ENCODE results near the gene METTL8.

METTL8 gene

DNA sequence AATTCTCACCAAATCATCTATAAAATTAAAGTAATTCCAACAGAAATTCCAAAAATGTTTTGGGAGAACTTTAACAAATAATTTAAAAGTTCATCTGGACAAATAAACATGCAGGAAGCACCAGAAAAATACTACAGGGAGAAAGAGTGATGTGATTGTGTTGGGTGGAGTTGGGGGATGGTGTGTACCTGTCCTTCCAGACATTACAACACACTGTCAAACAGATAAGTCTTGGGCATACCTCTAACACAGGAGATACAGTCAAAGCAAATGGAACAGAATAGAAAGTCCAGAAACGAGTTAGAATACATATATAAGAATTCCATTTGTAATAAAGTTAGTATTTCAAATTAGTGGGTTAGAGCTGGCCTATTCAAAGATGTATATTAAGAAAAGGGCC lies 22.6 kb downstream of the METTL8 start:
- DNase-seq (ENCODE audit: low read depth, low spot score) = no peak
- TF ChIP-seq, protein P1, sequence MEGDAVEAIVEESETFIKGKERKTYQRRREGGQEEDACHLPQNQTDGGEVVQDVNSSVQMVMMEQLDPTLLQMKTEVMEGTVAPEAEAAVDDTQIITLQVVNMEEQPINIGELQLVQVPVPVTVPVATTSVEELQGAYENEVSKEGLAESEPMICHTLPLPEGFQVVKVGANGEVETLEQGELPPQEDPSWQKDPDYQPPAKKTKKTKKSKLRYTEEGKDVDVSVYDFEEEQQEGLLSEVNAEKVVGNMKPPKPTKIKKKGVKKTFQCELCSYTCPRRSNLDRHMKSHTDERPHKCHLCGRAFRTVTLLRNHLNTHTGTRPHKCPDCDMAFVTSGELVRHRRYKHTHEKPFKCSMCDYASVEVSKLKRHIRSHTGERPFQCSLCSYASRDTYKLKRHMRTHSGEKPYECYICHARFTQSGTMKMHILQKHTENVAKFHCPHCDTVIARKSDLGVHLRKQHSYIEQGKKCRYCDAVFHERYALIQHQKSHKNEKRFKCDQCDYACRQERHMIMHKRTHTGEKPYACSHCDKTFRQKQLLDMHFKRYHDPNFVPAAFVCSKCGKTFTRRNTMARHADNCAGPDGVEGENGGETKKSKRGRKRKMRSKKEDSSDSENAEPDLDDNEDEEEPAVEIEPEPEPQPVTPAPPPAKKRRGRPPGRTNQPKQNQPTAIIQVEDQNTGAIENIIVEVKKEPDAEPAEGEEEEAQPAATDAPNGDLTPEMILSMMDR (IDR thresholded peaks at IDR 0.05; ENCODE audit: insufficient read depth, low read length, missing control alignments) = no peak
- POLR2A ChIA-PET = no interaction called here
- H3K4me3 ChIP-seq (ENCODE audit: low read depth, low read length) = no peak overlapping the region
- CTCF ChIA-PET = interaction anchor here (0.9 to 2.6 kb wide), 3 partner anchors 252 to 439 kb away, joined by 3 to 16 read pairs (median 3); no protein-coding TSS in a partner anchor

DNA sequence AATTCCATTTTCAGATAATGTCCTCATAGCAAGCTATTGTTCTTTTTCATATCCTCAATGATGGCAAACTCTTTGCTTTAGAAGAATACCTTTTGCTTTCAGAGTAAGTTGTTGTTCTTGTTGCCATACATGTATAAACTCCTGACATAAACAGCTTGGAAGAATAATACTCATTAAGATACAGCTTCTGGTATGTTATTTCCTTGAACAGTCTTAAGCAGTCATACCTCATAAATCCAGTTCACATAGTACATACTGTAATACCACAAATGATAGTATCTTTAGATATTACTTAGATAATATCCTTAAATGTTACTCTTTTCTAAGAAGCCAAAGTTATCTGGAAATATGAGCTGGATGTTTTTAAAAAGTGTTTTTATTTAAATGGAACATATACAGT lies 23.2 kb downstream of the METTL8 start:
- ChIA-PET POLR2A (no interaction called here), CTCF (interaction anchor here (0.9 to 2.6 kb wide), 7 partner anchors 13 to 481 kb away, joined by 3 to 16 read pairs (median 4); no protein-coding TSS in a partner anchor)

DNA sequence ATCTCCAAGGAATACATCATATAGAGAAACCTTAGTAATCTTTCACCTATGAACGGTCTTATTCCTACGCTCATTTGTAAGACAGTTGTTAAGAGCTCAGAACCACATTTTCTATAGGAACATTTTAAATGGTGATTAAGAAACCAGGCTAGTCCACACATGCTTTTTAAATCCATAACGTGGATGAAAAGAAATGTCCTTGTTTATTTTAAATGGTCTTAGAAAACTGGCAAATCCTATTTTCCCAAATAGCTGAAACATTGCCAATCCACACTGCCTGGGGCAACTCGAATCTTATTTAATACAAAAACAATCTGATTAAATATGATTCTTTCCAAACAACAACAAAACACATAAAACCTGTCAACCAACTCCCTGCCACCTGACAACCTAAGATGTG lies 23.7 kb downstream of the METTL8 start:
- no peak overlapping the region for H3K4me3 ChIP-seq (ENCODE audit: low read depth, low read length)
- POLR2A ChIA-PET = no interaction called here
- DNase-seq (ENCODE audit: low read depth, low spot score) = no peak
- TF ChIP-seq, protein P1 (IDR thresholded peaks at IDR 0.05; ENCODE audit: insufficient read depth, low read length, missing control alignments) = no peak
- CTCF ChIA-PET = interaction anchor here (0.6 to 2.6 kb wide), 9 partner anchors 12 to 481 kb away, joined by 3 to 16 read pairs (median 4); no protein-coding TSS in a partner anchor

More for the DNA sequence above, 23.2 kb downstream of the METTL8 start:
- no peak overlapping the region for H3K4me3 ChIP-seq (ENCODE audit: low read depth, low read length)
- TF ChIP-seq, protein P1 (IDR thresholded peaks at IDR 0.05; ENCODE audit: insufficient read depth, low read length, missing control alignments) = no peak
- no peak for DNase-seq (ENCODE audit: low read depth, low spot score)

DNA sequence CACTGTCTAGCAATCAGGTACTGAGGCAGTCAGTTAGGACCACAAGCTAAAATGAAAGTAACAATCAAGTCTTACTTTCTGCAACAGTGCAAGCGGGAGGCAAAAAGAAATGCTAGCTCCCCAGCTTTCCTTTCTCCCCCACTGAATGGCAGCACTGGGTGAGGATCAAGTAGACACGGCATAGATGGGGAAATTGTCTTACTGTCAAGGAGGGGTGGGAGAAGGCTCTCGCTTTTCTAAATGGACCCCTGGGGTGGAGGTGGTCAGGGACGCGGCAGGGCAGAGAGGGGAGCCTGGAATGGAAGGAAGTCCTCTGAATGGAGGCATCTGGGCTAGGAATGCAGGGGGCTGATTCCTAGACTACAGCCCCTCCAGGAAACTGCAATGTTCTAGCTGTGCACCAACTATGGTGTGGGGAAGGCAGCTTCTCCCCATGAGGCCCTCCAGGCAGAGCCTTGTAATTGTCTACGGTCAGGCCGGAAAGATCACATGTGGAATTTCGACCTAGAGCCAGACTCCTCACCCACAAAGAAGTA lies 24.3 kb downstream of the METTL8 start:
- no peak overlapping the region for H3K4me3 ChIP-seq (ENCODE audit: low read depth, low read length)
- POLR2A ChIA-PET = no interaction called here
- DNase-seq (ENCODE audit: low read depth, low spot score) = no peak
- CTCF ChIA-PET = interaction anchor here (0.6 to 2.6 kb wide), 5 partner anchors 11 to 437 kb away, joined by 3 to 16 read pairs (median 4); no protein-coding TSS in a partner anchor
- TF ChIP-seq, protein P1 (IDR thresholded peaks at IDR 0.05; ENCODE audit: insufficient read depth, low read length, missing control alignments) = no peak

DNA sequence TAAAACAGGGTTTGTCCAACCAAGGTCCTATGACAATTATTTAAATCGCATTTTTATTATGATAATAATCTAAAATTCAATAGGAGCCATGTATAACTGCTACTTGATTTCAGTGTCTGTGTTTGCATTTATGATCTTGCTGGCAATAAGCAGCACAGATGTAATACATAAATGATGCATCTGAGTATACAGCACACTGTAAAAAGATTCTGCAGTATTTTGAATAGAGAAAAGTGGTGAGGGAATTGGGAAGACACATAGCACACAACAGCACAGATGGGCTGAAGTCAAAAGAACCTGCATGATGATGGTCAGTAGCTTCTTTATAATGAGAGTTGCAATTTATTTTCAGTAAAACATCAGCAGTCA lies 26.1 kb downstream of the METTL8 start:
- CTCF ChIA-PET = interaction anchor here (1.9 to 3.6 kb wide), 2 partner anchors 9 to 10 kb away, joined by 5 to 16 read pairs; no protein-coding TSS in a partner anchor
- DNase-seq (ENCODE audit: low read depth, low spot score) = no peak
- TF ChIP-seq, protein P1 (IDR thresholded peaks at IDR 0.05; ENCODE audit: insufficient read depth, low read length, missing control alignments) = no peak
- no peak overlapping the region for H3K4me3 ChIP-seq (ENCODE audit: low read depth, low read length)
- POLR2A ChIA-PET = no interaction called here

- no peak for DNase-seq (ENCODE audit: low read depth, low spot score)
- TF ChIP-seq, protein P1 (IDR thresholded peaks at IDR 0.05; ENCODE audit: insufficient read depth, low read length, missing control alignments) = no peak
- ChIA-PET POLR2A (no interaction called here), CTCF (interaction anchor here (1.9 to 3.6 kb wide), 2 partner anchors 9 kb away, joined by 5 to 16 read pairs; no protein-coding TSS in a partner anchor)
- no peak overlapping the region for H3K4me3 ChIP-seq (ENCODE audit: low read depth, low read length)
These were observed 26.6 kb downstream of the METTL8 start for GRCh38 chr2:171407030-171407675.
